GM21576 (cell line): ENCODE measurements around the gene SNX11.

Experiments
- ATAC-seq: cut with Tn5 transposase; IDR thresholded peaks from one replicate; pipeline ENCODE4 v1.9.1; 2021; ENCODE audit warnings: mild to moderate bottlenecking, moderate library complexity; ENCODE audit not compliant: unreplicated experiment

The SNX11 gene

DNA sequence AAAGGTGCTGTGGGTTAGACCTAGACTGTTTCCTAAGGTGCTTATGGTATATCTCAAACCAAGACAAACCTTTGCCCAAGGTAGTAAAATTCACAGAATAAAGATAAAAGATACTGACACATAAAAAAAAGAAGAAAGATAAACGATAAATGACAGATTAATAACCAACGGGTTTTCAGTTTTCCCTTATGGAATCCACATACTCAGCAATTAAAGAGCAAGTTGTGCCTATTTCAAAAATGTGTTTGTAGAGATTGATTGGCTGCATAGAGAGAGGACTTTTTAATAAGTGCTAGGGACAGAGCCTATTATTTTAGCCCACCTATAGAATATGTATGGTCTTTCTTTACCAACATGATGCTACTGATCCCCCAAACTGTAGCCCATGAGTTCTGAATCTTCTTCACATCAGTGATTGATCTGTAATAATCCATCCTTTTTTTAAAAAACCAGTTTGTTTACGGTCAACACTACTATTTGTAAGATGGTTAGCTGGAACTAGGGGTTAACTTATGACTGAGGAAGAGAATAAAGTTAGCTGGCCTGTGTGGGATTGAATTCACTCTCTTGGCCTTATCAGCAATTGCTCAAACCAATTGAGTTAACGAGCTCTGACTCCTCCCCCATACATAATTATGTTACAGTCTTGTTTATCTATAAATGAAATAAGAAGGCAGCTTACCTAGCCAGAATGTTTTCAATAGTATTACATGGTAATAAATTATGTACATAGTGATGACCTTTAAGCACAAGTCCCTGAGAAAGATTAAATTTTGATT lies 53.8 kb downstream of the SNX11 start:
- no peak for ATAC-seq

DNA sequence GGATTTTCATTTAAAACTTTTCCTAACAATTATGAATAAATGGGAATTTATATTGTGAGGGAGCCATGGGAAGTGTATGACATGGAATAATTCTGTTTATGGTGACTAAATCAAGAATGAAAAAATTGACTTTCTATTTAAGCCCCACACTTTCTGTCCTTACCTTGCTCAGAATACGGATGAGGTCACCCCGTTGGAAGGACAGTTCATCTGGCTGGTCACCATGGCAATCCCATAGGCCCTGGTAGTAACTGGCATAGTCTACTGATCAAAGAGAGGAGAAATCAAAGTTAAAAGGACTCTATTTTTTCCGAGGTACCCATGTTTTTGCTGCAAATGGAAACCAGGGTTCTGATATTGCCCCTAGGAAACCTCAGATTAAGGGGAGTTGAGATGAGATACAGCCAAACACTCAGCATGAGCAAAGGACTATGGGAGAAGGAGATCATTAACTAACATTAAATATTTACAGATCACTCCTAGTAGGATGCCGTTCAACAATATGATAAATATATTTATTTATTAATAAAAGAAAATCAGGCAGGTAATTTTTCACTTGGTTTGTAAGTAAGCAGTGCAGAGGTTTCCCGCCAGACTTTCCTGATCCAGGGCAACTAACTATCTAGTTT lies 54.9 kb downstream of the SNX11 start:
- no peak for ATAC-seq

DNA sequence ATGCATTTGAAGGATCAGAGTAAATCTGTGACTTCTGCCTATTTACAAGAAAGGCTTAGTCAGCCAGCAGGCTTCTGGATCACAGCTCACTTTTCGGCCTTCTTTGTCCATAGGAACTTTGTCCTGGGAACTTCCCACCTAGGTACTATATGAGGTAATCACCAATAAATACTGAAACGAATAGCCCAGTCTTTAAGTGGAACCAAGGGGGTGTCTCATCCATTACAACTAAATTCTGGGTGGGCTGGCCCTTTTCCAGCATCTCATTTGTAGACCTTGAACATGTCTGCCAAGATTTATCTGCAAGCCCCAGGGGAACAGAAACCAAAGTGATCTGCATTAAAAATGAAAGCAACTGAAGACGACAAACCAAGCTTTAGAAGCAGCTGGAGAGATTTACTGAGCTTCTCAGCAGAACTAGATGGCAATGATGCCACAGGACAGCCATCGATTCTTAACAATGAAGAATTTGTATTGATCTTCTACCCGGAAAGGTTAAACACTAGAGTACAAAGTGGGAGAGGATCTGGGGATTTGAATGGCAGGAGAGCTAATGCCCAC lies 55.5 kb downstream of the SNX11 start:
- no peak for ATAC-seq

DNA sequence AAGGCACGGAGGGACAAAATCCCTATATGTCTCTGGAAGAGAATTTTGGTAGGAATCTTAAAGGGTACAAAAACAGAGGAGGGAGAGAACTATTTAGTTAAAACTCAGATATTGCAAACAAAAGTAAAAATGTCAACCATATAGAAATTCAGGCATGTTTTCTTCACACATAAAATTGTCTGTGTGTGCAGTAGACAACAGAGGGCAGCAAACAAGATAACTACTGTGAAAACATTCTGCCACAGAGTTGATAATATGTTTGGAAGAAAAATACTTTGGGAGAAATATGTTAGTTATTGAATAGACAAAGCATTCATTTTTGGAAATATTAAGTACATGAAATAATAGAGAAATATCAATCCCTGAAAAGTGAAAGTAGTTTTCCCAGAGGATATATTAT lies 56.2 kb downstream of the SNX11 start:
- ATAC-seq: no peak

DNA sequence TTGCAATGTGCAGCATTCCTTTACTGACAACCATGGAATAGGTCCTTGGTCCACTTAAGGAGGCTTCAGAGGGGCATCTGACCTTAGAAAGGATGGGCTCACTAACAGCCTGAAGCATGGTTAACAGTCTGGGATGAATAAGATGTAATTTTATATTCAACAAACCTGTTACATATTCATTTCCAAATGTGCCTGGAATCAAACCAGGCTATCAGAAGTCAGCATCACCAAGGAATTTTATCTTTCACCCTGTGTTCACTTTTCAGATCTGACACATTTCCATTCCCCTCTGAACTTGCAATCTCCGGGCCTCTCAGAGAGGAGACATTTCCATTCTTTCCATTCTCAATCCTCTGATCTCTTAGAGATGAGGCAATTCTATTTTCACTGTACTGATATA lies 62.4 kb downstream of the SNX11 start:
- ATAC-seq: no peak
